Daoy (cell line): ENCODE measurements around the gene DNAAF1. TPM values are rescaled to one million over a fixed set of nuclear protein-coding genes. Genes with fewer than 3 reads are reported as not detected.
A peak's percentile ranks its signal among the peaks of the same experiment; 100 is the strongest.
"Not testable (repeated sequence)": the region's sequence is repeated elsewhere in the genome, so short reads cannot be mapped to it uniquely, and the experiment has no call there.

Experiments used
- DNase-seq: peaks from one replicate; pipeline ENCODE4 v3.0.0-alpha.2; 2015; ENCODE audit warnings: low read depth
- total RNA-seq: library from RNA; depleted of rRNA; stranded (reverse); fragments of >200 nt; shearing (Covaris generic); gene quantifications from 2 replicates; pipeline ENCODE4 v1.2.3, GENCODE V29; 2014; rRNA removed

Gene DNAAF1
- total RNA-seq, 1 experiment from 2014 or later, result not detected

GRCh38 chr16:84207879-84208278 lies 62.8 kb downstream of the DNAAF1 start:
- no peak for DNase-seq

GRCh38 chr16:84209989-84210388 lies 64.9 kb downstream of the DNAAF1 start:
- DNase-seq, result no peak

GRCh38 chr16:84212154-84212553 lies 67.0 kb downstream of the DNAAF1 start:
- no peak for DNase-seq

- no peak for DNase-seq
These were observed 67.5 kb downstream of the DNAAF1 start for GRCh38 chr16:84212631-84213030.

- no peak for DNase-seq
These were observed 69.5 kb downstream of the DNAAF1 start for GRCh38 chr16:84214451-84215066.

- DNase-seq, result no peak
These were observed 70.4 kb downstream of the DNAAF1 start for GRCh38 chr16:84215531-84215930.

- DNase-seq, result not testable (repeated sequence)
These were observed 71.0 kb downstream of the DNAAF1 start for GRCh38 chr16:84216144-84216543.

- no peak for DNase-seq
These were observed 73.2 kb downstream of the DNAAF1 start for GRCh38 chr16:84218176-84218823.

- DNase-seq, result no peak
These were observed 73.8 kb downstream of the DNAAF1 start for GRCh38 chr16:84218956-84219355.

GRCh38 chr16:84220851-84221250 lies 75.7 kb downstream of the DNAAF1 start:
- DNase-seq, result peak; percentile 37

- no peak for DNase-seq
These were observed 78.3 kb downstream of the DNAAF1 start for GRCh38 chr16:84223456-84223855.

GRCh38 chr16:84224554-84224953 lies 79.4 kb downstream of the DNAAF1 start:
- DNase-seq, result no peak

GRCh38 chr16:84225126-84225525 lies 80.0 kb downstream of the DNAAF1 start:
- DNase-seq, result no peak

GRCh38 chr16:84225571-84225970 lies 80.5 kb downstream of the DNAAF1 start:
- no peak for DNase-seq

- no peak for DNase-seq
These were observed 80.9 kb downstream of the DNAAF1 start for GRCh38 chr16:84226026-84226425.

Other genes with a start within 250 kb of the DNAAF1 start
- gene MLYCD, start 246.2 kb upstream of the DNAAF1 start, total RNA-seq, result 1.6 and 2.5 TPM in 2 replicates
- gene OSGIN1, start 192.1 kb upstream of the DNAAF1 start, total RNA-seq, result 1.4 and 1.8 TPM in 2 replicates
- not detected in 2 replicates for gene NECAB2, start 177.1 kb upstream of the DNAAF1 start, total RNA-seq
- not detected in 2 replicates for gene SLC38A8, start 102.5 kb upstream of the DNAAF1 start, total RNA-seq
- gene MBTPS1, start 28.4 kb upstream of the DNAAF1 start, total RNA-seq, result 30.1 and 36.6 TPM in 2 replicates
- gene HSDL1, start 131 bp upstream of the DNAAF1 start, total RNA-seq, result 13.4 and 17.1 TPM in 2 replicates
- 15.1 and 20.9 TPM in 2 replicates for gene TAF1C, start 41.7 kb downstream of the DNAAF1 start, total RNA-seq
- not detected in 2 replicates for gene ADAD2, start 45.8 kb downstream of the DNAAF1 start, total RNA-seq
- gene KCNG4, start 94.7 kb downstream of the DNAAF1 start, total RNA-seq, result not detected in 2 replicates
- gene WFDC1, start 149.6 kb downstream of the DNAAF1 start, total RNA-seq, result 0.30 TPM in 1 of 2 replicates, not detected in the other
- not detected in 2 replicates for gene ATP2C2, start 223.2 kb downstream of the DNAAF1 start, total RNA-seq